Right renal cortex interstitium (tissue), 3 donors: ENCODE measurements around the gene CLEC11A. TPM values are rescaled to one million over a fixed set of nuclear protein-coding genes. Genes with fewer than 3 reads are reported as not detected.

Experiments
- DNase-seq, 3 donors: peaks; one replicate each; pipeline ENCODE4 v3.0.0-alpha.2; 2013; ENCODE audit warnings: low read depth in 3 of 3, low spot score in 2 of 3
- polyA plus RNA-seq, 3 donors: library from polyadenylated mRNA; unstranded; fragments of 120-200 nt; gene quantifications; one replicate each; pipeline ENCODE4 v1.2.1, GENCODE V29; 2013; ENCODE audit not compliant: insufficient read length in 3 of 3

CLEC11A gene
- polyA plus RNA-seq, 3 donors: 25.3 to 29.9 (median 27.2) TPM

DNA sequence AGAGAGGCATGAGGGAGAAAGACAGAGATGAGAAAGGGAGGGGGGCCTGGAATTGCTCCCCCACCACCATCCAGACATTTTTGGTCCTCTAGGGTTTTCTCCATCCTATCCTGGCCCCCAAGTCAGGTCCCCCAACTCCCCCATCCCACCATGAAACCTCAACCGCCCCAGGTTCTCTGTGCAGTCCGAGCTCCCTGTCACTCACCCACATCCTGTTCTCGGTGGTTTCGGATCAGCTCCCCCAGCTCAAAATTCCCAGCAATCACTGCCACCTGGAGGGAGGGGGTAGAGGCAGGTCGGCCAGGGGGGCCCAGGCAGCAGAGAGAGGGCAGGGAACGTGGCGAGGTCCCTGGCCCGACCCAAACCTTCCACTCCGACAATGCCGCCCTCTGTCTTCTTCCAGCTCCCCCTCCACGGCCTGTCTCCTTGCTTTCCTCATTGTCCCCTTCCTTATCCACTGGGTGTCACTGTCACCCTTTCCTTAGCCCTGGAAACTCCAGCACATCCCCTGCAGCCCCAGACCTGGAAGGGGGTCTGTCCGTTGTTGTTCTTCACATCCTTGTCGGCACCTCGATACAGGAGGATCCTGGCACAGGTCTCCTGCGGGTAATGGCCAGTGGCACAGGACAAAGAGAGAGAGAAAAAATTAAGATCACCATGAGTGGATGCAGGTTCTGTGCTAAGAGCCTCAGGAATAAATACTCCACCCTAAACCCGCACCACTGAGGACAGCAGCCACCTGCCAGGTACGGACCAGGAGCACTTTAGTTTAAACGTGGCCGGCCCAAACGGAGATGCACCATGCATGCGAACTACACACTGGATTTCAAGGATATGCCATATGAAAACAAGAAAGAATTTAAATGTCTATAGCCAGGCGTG is 19.0 kb upstream of the CLEC11A start:
- DNase-seq: no peak

GRCh38 chr19:50705422-50706019 is 17.6 kb upstream of the CLEC11A start:
- no peak for DNase-seq

DNA sequence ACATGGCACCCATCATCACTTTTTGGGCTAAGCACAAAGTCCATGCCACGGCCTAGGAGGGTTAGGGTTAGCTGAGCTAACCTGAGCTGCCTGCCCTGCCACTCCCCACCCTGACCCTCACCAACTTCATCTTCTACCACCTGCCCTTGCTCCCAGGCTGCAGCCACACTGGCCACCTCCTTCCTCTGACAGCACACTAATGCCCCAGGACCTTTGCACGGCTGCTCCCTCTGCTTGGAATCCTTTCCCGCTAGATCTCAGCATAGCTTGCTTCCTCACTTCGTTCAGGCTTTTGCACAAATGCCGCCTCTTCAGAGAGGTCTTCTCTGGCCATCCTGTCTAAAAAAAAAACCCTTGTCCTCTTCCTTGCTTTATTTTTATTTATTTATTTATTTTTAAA is 16.8 kb upstream of the CLEC11A start:
- DNase-seq: no peak

DNA sequence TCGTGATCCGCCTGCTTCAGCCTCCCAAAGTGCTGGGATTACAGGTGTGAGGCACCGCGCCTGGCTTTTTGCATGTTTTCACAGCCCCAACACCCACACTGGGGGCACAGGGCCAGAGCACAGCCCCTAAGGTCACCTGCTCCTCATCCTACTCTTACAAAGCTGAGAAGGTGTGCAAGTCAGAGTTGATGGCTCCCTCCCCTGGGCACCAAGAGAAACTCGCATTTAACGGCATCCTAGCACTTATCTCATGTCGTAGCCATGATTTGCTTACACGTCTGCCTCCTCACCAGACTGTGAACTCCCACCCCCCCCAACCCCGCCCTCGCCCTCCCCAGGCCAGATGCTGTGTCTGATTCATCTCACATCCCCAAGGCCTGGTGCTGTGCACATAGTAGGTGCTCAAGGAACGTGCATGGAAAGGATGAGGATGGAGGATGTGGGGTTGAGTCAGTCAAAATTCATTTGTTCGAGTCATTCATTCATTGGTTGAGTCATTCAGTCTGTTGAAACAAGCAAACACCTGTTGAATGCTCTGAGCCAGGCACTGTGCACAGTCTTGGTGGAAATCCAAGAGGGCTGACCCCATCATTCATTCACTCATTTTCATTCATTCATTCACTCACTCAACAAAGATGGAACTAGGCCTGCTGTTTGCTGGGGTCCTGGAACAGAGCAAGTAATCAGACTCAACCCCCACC is 14.8 kb upstream of the CLEC11A start:
- DNase-seq: no peak

DNA sequence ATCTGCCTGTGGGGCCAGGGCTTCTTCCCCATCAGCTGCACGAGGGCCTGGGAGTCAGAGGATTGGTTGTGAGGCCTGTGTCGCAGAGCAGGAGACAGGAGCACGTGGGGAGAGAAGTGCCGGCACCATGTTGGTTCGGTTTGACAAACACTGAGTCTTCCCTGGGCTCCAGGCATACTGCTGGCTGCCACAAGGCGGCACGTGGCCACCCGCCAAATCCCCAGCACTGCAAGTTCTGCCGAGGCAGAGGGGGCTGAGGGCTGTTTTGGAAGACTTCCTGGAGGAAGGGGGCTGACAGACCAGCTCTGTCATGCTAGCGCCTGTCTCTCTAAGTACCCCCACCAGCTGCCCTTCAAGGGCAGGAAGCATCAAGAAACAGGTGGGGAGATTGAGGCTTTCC is 13.1 kb upstream of the CLEC11A start:
- no peak for DNase-seq

DNA sequence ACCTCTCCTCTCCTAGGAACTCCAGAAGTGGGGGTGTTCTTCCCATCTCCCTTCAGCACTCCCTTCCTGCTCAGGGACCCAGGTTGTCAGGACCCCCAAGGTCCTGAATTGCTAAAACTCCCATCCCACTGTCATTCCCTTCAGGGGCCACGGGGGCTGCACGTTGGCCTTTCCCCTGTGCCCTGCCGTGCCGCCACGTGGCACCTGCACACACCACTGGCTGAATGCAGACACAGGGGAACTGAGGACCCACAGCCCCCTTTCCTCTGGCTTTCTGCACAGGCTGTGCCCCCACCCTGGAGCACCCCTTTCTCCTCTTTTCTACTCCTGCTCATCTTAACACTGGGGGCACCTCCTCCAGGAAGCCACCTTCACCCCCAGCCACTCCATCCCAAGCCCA is 12.6 kb upstream of the CLEC11A start:
- no peak for DNase-seq

DNA sequence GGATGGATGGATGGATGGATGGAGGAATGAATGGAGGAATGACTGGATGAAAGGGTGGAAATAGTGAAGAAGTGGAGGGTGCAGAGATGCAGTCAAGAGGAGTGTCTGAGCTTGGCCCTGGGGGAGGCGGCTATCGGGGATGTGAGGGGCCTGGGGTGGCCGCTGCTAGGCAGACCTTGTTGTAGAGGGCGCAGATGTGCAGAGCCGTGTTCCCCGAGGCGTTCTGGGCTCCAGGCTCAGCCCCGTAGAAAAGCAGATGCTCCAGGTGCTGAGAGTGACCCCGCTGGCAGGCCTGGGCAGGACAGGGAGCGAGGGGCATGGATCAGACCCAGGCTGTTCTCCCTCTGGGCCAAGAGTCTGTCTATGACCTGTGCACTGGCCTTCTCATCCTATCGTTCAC is 12.0 kb upstream of the CLEC11A start:
- DNase-seq: no peak

DNA sequence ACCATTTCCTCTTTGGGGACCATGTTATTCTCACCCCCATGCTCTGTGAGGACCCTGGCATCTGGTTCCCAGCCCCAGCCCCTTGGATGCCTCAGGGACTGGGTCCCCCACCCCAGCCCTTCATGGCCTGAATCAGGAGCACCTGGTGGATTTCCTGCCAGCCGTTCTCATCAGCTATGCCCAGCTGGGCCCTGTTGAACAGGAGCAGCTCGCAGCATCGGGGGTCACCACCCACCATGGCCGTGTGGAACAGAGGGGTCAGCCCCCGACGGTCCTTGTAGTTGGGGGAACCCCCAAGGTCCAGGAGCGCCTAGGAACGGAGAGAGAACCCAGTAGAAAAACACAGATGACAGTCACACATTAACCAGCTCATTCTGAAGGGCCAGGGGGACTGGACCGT is 11.4 kb upstream of the CLEC11A start:
- DNase-seq: no peak

DNA sequence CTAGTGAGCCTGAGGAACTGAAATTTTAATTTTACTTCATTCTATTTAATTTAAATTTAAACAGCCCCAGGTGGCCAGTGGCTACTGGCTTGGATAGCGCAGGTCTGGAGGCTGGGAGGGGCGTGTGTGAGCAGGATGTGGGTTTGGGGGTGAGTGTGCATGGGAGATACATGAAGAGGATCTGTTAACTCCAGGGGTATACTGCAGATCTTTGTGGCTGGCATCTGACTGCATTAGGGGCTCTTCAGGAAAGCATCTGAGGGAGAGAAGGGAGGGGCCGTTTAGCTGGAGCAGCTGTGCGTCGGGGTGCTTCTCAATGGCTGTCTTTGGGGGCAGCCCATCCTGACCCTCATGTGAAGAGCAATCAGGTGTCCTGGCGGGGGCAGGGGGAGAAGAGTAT is 10.3 kb upstream of the CLEC11A start:
- no peak for DNase-seq

- DNase-seq: no peak
Observed at GRCh38 chr19:50713556-50714236, 9.5 kb upstream of the CLEC11A start.

GRCh38 chr19:50716178-50717025 is 6.8 kb upstream of the CLEC11A start:
- DNase-seq: no peak

- no peak for DNase-seq
Observed at GRCh38 chr19:50717026-50717723, 6.0 kb upstream of the CLEC11A start.

GRCh38 chr19:50717891-50718254 is 5.3 kb upstream of the CLEC11A start:
- no peak for DNase-seq

DNA sequence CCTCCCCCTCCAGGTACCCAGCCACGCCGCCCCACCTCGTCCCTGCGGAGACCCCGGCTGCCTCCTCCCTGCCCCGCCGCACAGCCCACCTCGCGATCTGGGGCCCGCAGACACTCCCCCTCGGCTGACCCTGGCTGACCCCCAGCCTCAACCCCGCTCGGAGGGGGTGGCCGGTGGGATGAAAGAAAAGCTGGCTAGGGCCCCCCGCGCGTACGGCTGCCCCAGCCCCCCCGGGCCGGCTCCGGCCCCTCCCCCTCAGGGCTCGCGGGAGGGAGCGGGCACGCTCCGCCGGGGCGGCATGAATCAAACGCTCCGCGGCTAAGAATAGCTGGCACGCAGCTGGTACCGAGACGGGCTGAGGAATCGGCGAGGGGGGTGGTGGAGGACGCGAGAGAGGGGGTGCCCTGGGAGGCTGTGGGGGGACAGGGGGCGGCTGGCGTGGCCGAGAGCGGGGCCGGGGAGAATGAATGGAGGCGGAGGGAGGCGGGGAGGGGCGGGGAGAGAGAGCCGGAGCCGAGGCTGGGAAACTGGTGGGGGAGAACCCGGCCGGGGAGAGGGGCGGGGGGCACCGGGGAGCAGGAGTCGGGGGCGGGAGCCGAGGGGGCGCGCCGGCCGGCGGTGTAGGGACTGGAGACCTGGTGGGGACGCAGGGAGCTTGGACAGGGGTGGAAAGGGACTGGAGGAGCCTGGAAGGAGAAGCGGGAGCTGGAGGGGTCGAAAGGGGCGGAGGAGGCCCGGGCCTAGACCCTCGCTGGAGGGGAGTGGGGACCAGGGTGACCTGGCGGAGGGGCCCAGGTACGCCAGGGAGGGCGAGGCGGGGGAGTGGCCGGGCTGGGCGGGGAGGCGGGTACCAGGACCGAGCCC is 4.7 kb upstream of the CLEC11A start:
- DNase-seq: no peak

GRCh38 chr19:50719119-50719435 is 4.1 kb upstream of the CLEC11A start:
- no peak for DNase-seq

GRCh38 chr19:50719566-50719965 is 3.6 kb upstream of the CLEC11A start, which contains the start of gene SHANK1:
TSS of gene SHANK1 (minus strand) at chr19:50719802. CDS start at chr19:50716919, 2,883 bp downstream.
- no peak for DNase-seq

DNA sequence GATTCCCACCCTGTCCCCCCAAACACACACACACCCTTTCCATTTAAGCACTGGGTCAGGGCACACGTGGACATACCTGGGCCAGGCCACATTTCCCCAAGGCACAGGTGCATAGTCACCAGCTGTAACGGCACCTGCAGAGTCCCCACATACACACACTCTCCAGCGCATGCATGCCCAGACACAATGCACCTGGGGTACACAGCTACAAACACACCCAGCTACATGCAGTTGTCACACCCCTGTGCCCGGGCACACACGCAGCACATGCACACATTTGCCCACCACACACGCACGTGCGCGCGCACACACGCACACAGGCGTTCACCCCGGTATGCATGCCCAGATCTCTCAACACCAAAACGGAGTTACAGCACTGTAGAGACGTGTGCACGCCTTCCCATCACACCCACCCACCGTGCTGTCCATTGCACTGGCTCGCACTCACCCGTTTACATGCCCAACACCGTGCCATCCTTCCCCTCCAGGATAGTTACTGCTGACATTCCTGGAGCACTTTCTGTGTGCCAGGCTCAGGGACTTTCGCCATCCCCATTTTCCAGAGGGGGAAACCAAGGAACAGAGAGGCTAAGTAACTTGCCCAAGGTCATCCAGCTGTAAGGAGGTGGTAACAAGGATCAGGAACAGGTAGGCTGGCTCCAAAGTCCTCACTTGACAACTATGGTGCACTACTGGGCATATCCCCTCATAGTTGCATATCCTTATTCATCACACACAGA is 2.8 kb upstream of the CLEC11A start:
- DNase-seq: no peak

GRCh38 chr19:50720921-50721381 is 2.2 kb upstream of the CLEC11A start:
- DNase-seq: no peak
